GM21723 (cell line): ENCODE results near the gene ELN.
"Not testable (repeated sequence)": the region's sequence is repeated elsewhere in the genome, so short reads cannot be mapped to it uniquely, and the experiment has no call there.

ENCODE experiments used
- ATAC-seq: cut with Tn5 transposase; IDR thresholded peaks from one replicate; pipeline ENCODE4 v1.9.1; 2021; ENCODE audit warnings: mild to moderate bottlenecking, moderate library complexity; ENCODE audit not compliant: unreplicated experiment

Gene ELN

GRCh38 chr7:74040791-74041520 is 13.0 kb downstream of the ELN start:
- ATAC-seq = no peak

GRCh38 chr7:74042746-74043522 is 15.0 kb downstream of the ELN start:
- no peak for ATAC-seq

- no peak for ATAC-seq
Observed at GRCh38 chr7:74043523-74043951, 15.6 kb downstream of the ELN start.

- no peak for ATAC-seq
Observed at GRCh38 chr7:74044366-74045350, 16.7 kb downstream of the ELN start.

GRCh38 chr7:74046581-74046980 is 18.6 kb downstream of the ELN start:
- ATAC-seq = not testable (repeated sequence)

GRCh38 chr7:74047804-74048380 is 19.9 kb downstream of the ELN start:
- no peak for ATAC-seq

- no peak for ATAC-seq
Observed at GRCh38 chr7:74048999-74049599, 21.1 kb downstream of the ELN start.

- no peak for ATAC-seq
Observed at GRCh38 chr7:74049997-74050798, 22.2 kb downstream of the ELN start.

GRCh38 chr7:74051193-74051592 is 23.2 kb downstream of the ELN start:
- no peak for ATAC-seq

GRCh38 chr7:74051629-74052410 is 23.8 kb downstream of the ELN start:
- no peak for ATAC-seq

- no peak for ATAC-seq
Observed at GRCh38 chr7:74052628-74053027, 24.7 kb downstream of the ELN start.

GRCh38 chr7:74053589-74054186 is 25.7 kb downstream of the ELN start:
- no peak for ATAC-seq

GRCh38 chr7:74056096-74056915 is 28.3 kb downstream of the ELN start:
- ATAC-seq = no peak

- ATAC-seq = no peak
Observed at GRCh38 chr7:74057216-74057925, 29.4 kb downstream of the ELN start.

GRCh38 chr7:74057987-74058386 is 30.0 kb downstream of the ELN start:
- ATAC-seq = no peak

GRCh38 chr7:74058486-74058885 is 30.5 kb downstream of the ELN start:
- ATAC-seq = no peak

GRCh38 chr7:74059037-74059436 is 31.1 kb downstream of the ELN start:
- no peak for ATAC-seq
